ENCODE measurements around the gene FERMT2. TPM values are rescaled to one million over a fixed set of nuclear protein-coding genes. Genes with fewer than 3 reads are reported as not detected.

FERMT2 gene
- total RNA-seq, 2 donors from 2014 or later: 38.8 to 62.9 TPM

DNA sequence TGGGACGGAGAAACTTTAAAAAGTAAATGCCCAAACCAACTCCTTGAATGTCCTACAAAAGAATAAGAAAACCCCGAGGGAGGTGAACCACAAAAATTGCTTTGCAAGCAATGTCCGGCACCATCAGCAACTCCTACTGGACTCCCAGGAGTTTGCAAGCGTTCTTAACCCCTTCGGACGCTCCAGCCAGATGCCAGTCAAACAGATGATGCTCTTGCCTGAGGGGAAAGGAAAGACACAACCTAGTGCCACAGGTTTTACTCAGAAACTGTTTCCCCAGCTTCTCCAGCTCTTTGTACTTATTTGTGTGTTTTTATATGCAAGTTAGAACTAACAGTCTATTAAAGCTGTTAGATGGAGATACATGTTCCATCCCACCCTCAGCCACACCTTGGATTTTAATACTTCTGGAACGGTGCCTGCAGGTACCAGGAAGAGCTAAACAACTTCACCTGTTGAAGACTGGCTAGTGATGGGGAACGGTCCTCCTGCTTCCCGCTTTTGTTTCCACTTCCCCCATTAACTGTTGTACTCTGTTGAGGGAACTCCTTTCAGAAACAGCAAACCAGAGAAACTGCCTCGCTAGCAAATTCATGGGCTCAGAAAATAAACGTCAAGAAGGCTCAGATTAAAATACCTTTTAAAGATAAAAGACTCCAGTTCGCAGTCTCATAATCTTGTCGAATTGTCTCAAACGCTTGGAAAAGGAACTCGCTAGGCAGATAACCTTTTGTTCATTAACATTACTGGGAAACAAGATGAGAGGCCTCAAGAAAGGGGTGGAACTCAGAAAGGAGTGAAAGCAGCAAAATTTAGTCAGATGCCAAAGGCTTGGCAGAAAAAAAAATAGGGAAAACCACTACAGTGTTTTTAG is 1.1 kb upstream of the FERMT2 start:
- Histone ChIP-seq H3K4me1 (replicated peaks) (peaks cover 12% of the 10 kb centered on the region), H3K36me3 (no peaks in the 10 kb centered on the region), H3K27ac (peak overlapping the region; percentile 97 to 98), H3K4me3 (peak overlapping the region; percentile 92 to 96), H3K27me3 (replicated peaks; ENCODE audit: insufficient read depth) (no peaks in the 10 kb centered on the region), H3K9me3 (no peaks in the 10 kb centered on the region)
- peak; percentile 53 for DNase-seq (ENCODE audit: low spot score)
- 2% methylated on average over 15 of the region's 15 CpGs for WGBS
- TF ChIP-seq, protein P1, sequence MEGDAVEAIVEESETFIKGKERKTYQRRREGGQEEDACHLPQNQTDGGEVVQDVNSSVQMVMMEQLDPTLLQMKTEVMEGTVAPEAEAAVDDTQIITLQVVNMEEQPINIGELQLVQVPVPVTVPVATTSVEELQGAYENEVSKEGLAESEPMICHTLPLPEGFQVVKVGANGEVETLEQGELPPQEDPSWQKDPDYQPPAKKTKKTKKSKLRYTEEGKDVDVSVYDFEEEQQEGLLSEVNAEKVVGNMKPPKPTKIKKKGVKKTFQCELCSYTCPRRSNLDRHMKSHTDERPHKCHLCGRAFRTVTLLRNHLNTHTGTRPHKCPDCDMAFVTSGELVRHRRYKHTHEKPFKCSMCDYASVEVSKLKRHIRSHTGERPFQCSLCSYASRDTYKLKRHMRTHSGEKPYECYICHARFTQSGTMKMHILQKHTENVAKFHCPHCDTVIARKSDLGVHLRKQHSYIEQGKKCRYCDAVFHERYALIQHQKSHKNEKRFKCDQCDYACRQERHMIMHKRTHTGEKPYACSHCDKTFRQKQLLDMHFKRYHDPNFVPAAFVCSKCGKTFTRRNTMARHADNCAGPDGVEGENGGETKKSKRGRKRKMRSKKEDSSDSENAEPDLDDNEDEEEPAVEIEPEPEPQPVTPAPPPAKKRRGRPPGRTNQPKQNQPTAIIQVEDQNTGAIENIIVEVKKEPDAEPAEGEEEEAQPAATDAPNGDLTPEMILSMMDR (IDR thresholded peaks at IDR 0.05): peak in 2 of 4 experiments; percentile 43 to 49
- TF ChIP-seq POLR2A (IDR thresholded peaks at IDR 0.05): no peak
- intact Hi-C loops (cut with DNase I): loop anchor here (5.0 to 10.0 kb wide), 3 partner anchors 353 to 637 kb away; partner anchors contain the start of genes GPR137C, PTGER2 and TXNDC16

- Histone ChIP-seq H3K4me3 (peak overlapping the region; percentile 92 to 96), H3K27me3 (replicated peaks; ENCODE audit: insufficient read depth) (no peaks in the 10 kb centered on the region), H3K9me3 (no peaks in the 10 kb centered on the region), H3K36me3 (no peaks in the 10 kb centered on the region), H3K4me1 (replicated peaks) (peaks cover 12% of the 10 kb centered on the region), H3K27ac (peak overlapping the region; percentile 97 to 98)
- peak; percentile 62 for DNase-seq (ENCODE audit: low spot score)
- WGBS: 0% methylated on average over 18 of the region's 56 CpGs
- TF ChIP-seq POLR2A (IDR thresholded peaks at IDR 0.05) (peak; percentile 43), POLR2AphosphoS5 (IDR thresholded peaks at IDR 0.05) (peak; percentile 36)
- TF ChIP-seq, protein P1 (IDR thresholded peaks at IDR 0.05): peak in 1 of 4 experiments; percentile 26
- intact Hi-C loops (cut with DNase I): loop anchor here (5.0 to 10.0 kb wide), 3 partner anchors 354 to 636 kb away; partner anchors contain the start of genes GPR137C, PTGER2 and TXNDC16
Observed at GRCh38 chr14:52950410-52950897, 396 bp downstream of the FERMT2 start.

DNA sequence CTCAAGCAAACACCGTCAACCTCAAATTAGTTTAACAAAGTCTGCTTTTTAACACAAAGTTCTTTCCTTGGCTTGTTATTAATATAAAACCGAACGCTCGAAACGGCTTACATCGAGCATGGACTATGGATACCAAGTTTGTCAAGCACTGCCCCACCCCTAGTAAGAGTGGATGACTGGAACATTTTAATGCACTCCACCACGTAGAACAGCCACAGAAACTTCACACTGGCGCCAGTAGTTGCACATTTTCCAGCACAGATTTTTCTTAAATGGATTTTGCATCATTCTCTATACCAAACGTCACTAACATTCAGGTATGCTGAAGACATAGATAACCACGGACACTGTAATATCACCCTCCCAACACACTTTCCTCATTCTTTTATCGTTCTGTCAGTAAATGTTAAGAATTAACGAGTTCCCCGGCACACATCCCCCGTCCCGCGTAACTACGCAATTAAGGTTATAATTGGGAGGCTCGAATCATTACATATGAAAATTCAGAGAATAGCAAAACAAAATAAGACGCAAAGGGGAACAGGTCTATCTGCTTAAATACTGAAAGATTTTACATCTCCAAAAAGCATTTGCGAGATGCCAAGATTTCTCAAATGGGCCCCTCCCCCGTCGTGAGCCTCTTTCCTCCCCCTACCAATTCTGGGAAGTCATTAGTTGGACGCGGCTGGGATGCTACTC is 990 bp downstream of the FERMT2 start:
- Histone ChIP-seq H3K4me1 (replicated peaks) (peaks cover 12% of the 10 kb centered on the region), H3K4me3 (peak overlapping the region; percentile 92 to 96), H3K27me3 (replicated peaks; ENCODE audit: insufficient read depth) (no peaks in the 10 kb centered on the region), H3K27ac (peak overlapping the region; percentile 97 to 98), H3K9me3 (no peaks in the 10 kb centered on the region), H3K36me3 (no peaks in the 10 kb centered on the region)
- DNase-seq (ENCODE audit: low spot score): peak; percentile 47
- intact Hi-C loops (cut with DNase I): loop anchor here (5.0 to 10.0 kb wide), 4 partner anchors 75 to 635 kb away; partner anchors contain the start of genes GPR137C, PTGER2 and TXNDC16
- TF ChIP-seq, protein P1 (IDR thresholded peaks at IDR 0.05): peak in 1 of 4 experiments; percentile 7
- TF ChIP-seq POLR2A (IDR thresholded peaks at IDR 0.05) (no peak), POLR2AphosphoS5 (IDR thresholded peaks at IDR 0.05) (no peak)
- WGBS: 2% methylated on average over 24 of the region's 24 CpGs

DNA sequence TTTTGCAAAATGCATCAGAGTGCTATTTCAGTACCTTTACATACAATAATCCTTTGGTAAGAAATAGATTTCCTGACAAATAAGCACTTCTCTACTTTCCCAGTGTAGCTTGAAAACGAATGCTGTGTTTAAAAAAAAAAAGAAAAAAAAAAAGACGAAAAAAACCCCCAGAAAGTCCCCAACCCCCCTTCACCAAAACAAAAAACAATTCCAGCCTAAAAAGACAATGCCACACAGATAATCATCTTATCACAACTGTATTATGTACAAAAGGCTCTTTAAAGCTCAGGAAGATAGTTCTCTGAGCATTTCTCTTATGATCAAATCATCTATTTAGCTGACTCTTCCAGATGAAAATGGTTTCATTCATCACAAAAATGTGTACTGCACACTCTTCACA is 1.6 kb downstream of the FERMT2 start:
- Histone ChIP-seq H3K27ac (peak overlapping the region; percentile 97 to 98), H3K27me3 (replicated peaks; ENCODE audit: insufficient read depth) (no peaks in the 10 kb centered on the region), H3K4me3 (peak overlapping the region; percentile 92 to 96), H3K9me3 (no peaks in the 10 kb centered on the region), H3K4me1 (replicated peaks) (peaks cover 12% of the 10 kb centered on the region), H3K36me3 (no peaks in the 10 kb centered on the region)
- no peak for DNase-seq (ENCODE audit: low spot score)
- intact Hi-C loops (cut with DNase I): loop anchor here (10.0 kb wide), 1 partner anchor 74 kb away; no protein-coding TSS in a partner anchor
- 2% methylated on average over 2 of the region's 2 CpGs for WGBS
- no peak for TF ChIP-seq POLR2AphosphoS5 (IDR thresholded peaks at IDR 0.05)
- TF ChIP-seq, protein P1 (IDR thresholded peaks at IDR 0.05): no peak
- TF ChIP-seq POLR2A (IDR thresholded peaks at IDR 0.05): no peak
